GM12892 (cell line): Measurements from ENCODE around the gene R3HDM2.
"Not testable (repeated sequence)": the region's sequence is repeated elsewhere in the genome, so short reads cannot be mapped to it uniquely, and the experiment has no call there.

Source experiments
- DNase-seq: peaks from one replicate; pipeline ENCODE4 v3.0.0; 2011; ENCODE audit not compliant: insufficient read length
- FAIRE-seq: peaks from 2 replicates; lab custom pipeline; 2011; peaks lifted over from hg19 to GRCh38; lab: Jason Lieb, UNC
- POLR2A ChIP-seq: IDR thresholded peaks from 2 replicates; pipeline ENCODE4 v1.6.1; 2011; ENCODE audit warnings: low read depth, low read length, control low read depth
- POLR2AphosphoS5 ChIP-seq: IDR thresholded peaks from 2 replicates; pipeline ENCODE4 v1.6.1; 2011; ENCODE audit warnings: low read depth, low read length, control low read depth
- TAF1 ChIP-seq: IDR thresholded peaks from 2 replicates; pipeline ENCODE4 v1.6.1; 2011; ENCODE audit warnings: low read depth, mild to moderate bottlenecking, control low read depth, low read length, borderline replicate concordance

The R3HDM2 gene

DNA sequence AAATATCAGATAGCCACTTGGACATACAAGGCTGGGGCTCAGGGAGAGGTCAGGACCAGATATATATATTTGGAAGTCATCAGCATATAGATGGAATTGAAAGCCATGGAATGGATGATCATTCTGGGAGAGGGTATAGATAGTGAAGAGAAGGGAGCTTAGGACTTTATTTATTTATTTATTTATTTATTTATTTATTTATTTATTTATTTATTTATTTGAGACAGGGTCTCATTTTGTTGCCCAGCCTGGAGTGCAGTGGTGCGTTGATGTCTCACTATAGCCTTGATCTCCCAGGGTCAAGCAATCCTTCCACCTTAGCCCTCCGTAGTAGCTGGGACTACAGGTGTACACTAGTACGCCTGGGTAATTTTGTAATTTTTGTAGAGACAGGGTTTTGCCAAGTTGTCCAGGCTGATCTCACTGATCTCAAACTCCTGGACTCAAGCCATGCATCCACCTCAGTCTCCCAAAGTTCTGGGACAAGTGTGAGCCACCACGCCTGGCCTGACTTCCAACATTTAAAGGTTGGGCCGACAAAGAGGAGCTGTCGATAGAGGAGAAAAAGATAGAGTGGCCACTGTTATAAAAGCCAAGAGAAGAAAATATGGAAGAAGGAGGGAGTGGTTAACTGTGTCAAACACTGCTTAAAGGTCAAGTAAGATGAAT is 15.6 kb upstream of the R3HDM2 start:
- no peak for TF ChIP-seq POLR2A
- TF ChIP-seq TAF1 = no peak
- no peak for TF ChIP-seq POLR2AphosphoS5
- DNase-seq (no peak), FAIRE-seq (no peak)

DNA sequence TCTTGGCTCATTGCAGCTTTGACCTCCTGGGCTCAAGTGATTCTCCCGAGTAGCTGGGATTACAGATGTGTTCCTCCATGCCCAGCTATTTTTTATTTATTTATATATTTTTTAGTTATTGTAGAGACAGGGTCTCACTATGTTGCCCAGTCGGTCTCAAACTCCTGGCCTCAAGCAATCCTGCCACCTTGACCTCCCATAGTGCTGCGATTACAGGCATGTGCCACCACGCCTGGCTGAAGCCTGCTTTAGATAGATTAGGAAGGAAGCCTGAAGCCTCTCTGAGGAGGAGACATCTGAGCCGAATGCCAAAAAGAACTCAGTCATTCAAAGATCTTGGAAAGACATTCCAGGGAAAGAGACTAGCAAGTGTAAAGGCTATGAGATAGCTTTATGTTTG is 13.9 kb upstream of the R3HDM2 start:
- FAIRE-seq = no peak
- DNase-seq = no peak
- TF ChIP-seq TAF1 (no peak), POLR2A (no peak), POLR2AphosphoS5 (no peak)

DNA sequence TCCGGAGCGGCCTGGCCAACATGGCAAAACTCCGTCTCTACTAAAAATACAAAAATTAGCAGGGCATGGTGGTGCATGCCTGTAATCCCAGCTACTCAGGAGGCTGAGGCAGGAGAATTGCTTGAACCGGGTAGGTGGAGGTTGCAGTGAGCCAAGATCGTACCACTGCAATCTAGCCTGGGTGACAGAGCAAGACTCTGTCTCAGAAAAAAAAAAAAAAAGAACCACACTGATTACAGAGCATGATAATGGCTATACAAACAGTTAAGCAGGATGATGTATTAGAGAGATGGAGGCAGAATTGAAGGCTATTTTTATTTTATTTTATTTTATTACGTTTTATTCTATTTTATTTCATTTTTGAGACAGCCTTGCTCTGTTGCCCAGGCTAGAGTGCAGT is 13.5 kb upstream of the R3HDM2 start:
- not testable (repeated sequence) for DNase-seq, FAIRE-seq

DNA sequence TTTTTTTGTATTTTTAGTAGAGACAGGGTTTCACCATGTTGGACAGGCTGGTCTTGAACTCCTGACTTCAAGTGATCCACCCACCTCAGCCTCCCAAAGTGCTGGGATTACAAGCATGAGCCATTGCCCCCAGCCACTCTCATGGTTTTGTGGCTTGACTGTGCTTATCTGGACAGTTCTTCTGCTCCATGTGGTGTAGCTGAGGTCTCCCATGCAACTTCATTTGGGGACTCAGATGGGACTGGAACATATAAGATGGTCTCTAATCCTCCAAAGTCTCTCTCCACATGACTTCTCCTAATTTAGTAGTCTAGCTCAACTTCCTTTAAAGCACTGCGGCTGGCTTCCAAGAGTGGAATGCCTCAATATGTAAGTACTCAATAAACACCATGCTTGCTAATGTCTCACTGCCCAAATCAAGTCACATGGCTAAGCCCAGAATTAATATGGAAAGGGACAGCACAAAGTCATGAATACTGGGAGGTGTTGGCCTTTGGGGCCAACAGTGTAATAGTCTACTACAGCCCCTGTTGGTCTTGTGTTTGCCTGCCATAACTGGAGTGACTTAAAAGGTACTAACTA is 11.1 kb upstream of the R3HDM2 start:
- DNase-seq (no peak), FAIRE-seq (no peak)
- TF ChIP-seq TAF1 (no peak), POLR2A (no peak)

DNA sequence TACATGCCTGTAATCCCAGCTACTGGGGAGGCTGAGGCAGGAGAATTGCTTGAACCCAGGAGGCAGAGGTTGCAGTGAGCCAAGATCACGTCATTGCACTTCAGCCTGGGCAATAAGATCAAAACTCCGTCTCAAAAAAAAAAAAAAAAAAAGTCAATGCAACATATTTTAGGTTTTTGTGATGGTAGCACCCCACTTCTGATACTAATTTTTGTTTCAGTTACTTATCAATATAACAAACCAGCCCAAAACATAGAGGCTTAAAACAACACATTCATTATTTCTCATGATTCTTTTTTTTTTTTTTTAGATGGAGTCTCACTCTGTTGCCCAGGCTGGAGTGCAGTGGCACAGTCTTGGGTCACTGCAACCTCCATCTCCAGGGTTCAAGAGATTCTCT is 10.6 kb upstream of the R3HDM2 start:
- not testable (repeated sequence) for DNase-seq, FAIRE-seq

DNA sequence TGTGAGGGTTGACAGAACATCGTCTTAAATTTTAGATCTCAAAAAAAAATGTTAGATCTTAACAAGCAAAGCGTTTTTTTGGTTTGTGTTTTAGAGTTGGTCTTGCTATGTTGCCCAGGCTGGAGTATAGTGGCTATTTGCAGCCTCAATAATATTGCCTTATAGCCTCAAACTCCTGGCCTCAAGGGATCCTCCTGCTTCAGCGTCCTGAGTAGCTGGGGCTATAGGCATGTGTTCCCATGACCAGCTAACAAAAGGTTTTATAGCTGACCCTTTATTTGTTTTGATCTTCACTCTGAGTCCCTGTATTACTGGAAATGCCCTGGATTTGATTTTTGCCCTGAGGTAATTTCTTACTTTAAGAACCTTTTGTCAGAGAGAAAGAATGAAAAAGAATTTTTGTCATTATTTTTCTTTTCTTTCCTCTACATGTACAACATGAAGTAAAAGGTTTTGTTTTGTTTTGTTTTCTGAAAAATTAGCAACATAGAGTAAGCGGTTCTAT is 9.0 kb upstream of the R3HDM2 start:
- FAIRE-seq = no peak
- DNase-seq = no peak
- no peak for TF ChIP-seq POLR2AphosphoS5
- no peak for TF ChIP-seq POLR2A
- TF ChIP-seq TAF1 = no peak

DNA sequence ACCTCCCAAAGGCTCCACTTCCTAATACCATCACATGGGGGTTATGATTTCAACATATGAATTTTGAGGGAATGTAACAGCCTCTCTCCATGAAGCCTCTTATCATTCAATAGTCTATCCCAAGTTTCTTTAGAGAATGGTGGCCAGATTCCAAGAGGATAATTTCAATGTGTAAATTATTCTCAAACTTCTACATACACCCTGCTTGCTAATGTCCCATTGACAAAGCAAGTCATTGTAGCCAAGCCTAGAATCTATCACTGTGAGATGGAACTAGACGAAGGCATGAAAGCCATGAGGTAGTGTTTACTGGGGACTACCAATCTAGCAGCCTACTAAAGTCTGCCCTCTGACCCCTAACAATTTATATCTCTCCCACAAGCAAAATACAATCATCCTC is 7.6 kb upstream of the R3HDM2 start:
- DNase-seq = no peak
- TF ChIP-seq POLR2A = no peak
- no peak for TF ChIP-seq POLR2AphosphoS5
- no peak for TF ChIP-seq TAF1
- no peak for FAIRE-seq

DNA sequence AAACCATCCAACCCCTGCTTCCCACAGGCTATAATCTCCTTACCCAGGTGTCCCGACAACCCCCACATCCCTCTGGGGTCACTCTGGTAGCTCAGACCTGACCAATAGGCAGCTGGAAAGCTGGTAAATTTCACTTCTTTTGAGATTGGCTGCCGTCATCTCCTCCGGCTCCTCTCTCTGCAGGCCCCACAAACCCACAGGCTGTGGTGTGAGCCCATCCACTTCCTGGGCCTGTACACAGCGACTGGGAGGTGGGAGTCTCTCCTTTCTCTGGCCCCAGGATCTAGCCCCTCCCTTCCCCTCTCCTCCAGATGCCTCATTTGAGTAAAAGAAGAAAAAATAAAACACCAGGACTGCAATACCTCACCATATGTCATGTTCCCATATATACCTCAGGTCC is 4.5 kb upstream of the R3HDM2 start:
- TF ChIP-seq TAF1 (no peak), POLR2A (no peak), POLR2AphosphoS5 (no peak)
- DNase-seq (no peak), FAIRE-seq (no peak)

DNA sequence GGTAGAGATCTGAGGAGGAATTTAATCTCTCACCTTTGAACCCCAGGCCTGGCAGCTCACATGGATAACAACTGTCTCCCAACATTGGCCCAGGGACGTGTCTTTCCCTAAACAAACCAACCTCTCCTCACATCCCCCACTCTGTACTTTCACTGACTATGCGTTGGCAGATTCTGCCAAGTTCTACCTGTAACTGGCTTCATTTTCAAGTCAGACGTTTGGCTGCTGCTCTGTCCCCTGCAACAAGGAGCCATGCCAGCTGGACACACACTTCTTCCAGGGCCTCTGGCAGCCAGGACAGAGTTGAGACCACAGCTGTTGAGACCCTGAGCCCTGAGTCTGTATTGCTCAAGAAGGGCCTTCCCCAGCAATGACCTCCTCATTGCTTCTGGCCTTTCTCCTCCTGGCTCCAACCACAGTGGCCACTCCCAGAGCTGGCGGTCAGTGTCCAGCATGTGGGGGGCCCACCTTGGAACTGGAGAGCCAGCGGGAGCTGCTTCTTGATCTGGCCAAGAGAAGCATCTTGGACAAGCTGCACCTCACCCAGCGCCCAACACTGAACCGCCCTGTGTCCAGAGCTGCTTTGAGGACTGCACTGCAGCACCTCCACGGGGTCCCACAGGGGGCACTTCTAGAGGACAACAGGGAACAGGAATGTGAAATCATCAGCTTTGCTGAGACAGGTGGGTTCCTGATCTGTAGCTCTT is 3.8 kb upstream of the R3HDM2 start, which contains the start of gene INHBC:
Gene INHBC (plus strand): TSS at position 268 of the 707 bp plus-strand sequence. CDS start 103 bp downstream, at position 371.
- no peak for FAIRE-seq
- TF ChIP-seq POLR2AphosphoS5 (no peak), TAF1 (no peak), POLR2A (no peak)
- DNase-seq = no peak

DNA sequence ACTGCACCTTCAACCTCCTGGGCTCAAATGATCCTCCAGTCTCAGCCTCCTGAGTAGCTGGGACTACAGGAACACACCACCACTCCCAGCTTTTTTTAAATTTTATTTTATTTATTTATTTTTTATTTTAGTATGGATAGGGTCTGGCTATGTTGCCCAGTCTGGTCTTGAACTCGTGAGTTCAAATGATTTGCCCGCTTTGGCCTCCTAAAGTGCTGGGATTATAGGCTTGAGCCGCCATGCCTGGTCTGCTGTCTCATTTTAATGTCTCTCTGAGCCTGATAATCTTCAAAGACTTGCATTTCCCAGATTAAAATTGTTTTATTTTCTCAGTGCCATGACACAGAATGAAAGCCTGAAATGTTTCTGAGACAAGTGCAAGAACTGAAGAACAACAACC is 2.5 kb upstream of the R3HDM2 start:
- FAIRE-seq (no peak), DNase-seq (no peak)
- no peak for TF ChIP-seq POLR2A
- no peak for TF ChIP-seq POLR2AphosphoS5
- no peak for TF ChIP-seq TAF1

DNA sequence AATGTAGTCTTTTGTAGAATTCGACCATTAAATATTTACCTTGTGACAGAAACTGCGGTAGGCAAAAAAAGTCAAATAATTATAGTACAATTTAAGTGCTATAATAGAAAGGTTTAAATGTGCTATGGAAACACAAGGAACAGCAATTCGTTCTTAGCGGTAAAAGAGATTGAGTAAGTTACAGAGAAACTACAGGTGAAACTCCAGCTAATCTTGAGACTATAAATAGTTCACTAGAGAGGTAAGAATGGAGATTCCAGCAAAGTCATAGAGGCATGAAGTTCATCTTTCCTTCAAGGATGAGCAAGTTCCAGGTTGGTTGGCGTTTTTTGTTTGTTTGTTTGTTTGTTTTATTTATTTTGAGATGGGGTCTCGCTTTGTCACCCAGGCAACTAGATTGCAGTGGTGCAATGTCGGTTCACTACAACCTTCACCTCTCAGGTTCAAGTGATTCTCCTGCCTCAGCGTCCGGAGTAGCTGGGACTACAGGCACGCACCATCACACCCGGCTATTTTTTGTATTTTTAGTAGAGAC is 878 bp upstream of the R3HDM2 start:
- DNase-seq = no peak
- TF ChIP-seq POLR2A (no peak), POLR2AphosphoS5 (no peak), TAF1 (no peak)
- FAIRE-seq = no peak
